SK-N-SH treated with all-trans-retinoic acid at 6 μM for 48 hours (cell line): ENCODE measurements around the gene HASPIN.

Source experiments
- ARNTL ChIP-seq: fragments of 450-650 bp; formaldehyde crosslinking; IDR thresholded peaks from 2 replicates; pipeline ENCODE4 v1.5.0; 2020; ENCODE audit warnings: low read depth, mild to moderate bottlenecking, moderate library complexity, borderline replicate concordance
- BACH2 ChIP-seq: fragments of 250-450 bp; sonication (Bioruptor Pico); IDR thresholded peaks from 2 replicates; pipeline ENCODE4 v1.9.0; 2021; ENCODE audit warnings: mild to moderate bottlenecking, borderline replicate concordance
- CSRNP3 ChIP-seq: fragments of 250-450 bp; sonication (Bioruptor Pico); IDR thresholded peaks from 2 replicates; pipeline ENCODE4 v1.5.1; 2021; ENCODE audit warnings: mild to moderate bottlenecking, moderate library complexity
- ESRRG ChIP-seq: fragments of 250-450 bp; sonication (Bioruptor Pico); IDR thresholded peaks from 2 replicates; pipeline ENCODE4 v1.6.1; 2021; ENCODE audit warnings: mild to moderate bottlenecking
- GLIS3 ChIP-seq: fragments of 250-450 bp; sonication (Bioruptor Pico); IDR thresholded peaks from 2 replicates; pipeline ENCODE4 v1.5.0; 2020; ENCODE audit warnings: mild to moderate bottlenecking, moderate library complexity
- PATZ1 ChIP-seq: fragments of 250-450 bp; sonication (Bioruptor Pico); IDR thresholded peaks from 2 replicates; pipeline ENCODE4 v1.8.0; 2020; ENCODE audit warnings: mild to moderate bottlenecking, moderate library complexity, borderline replicate concordance
- TSHZ2 ChIP-seq: fragments of 250-450 bp; sonication (Bioruptor Pico); IDR thresholded peaks from 2 replicates; pipeline ENCODE4 v1.5.0; 2020; ENCODE audit warnings: mild to moderate bottlenecking, moderate library complexity
- ZFP30 ChIP-seq: fragments of 450-650 bp; formaldehyde crosslinking; IDR thresholded peaks from 2 replicates; pipeline ENCODE4 v1.5.0; 2022; ENCODE audit warnings: mild to moderate bottlenecking, moderate library complexity
- ZNF70 ChIP-seq: fragments of 450-650 bp; formaldehyde crosslinking; IDR thresholded peaks from 2 replicates; pipeline ENCODE4 v1.5.0; 2020; ENCODE audit warnings: mild to moderate bottlenecking, moderate library complexity
- ZNF8 ChIP-seq: fragments of 450-650 bp; formaldehyde crosslinking; IDR thresholded peaks from 2 replicates; pipeline ENCODE4 v1.5.0; 2020; ENCODE audit warnings: mild to moderate bottlenecking, moderate library complexity

GRCh38 chr17:3691617-3692067, 32.1 kb upstream of the HASPIN start:
- TF ChIP-seq ZFP30 (CRISPR knock-in tag), result no peak
- TF ChIP-seq CSRNP3 (CRISPR knock-in tag), result no peak
- no peak for TF ChIP-seq ZNF70
- no peak for TF ChIP-seq ZNF8 (CRISPR knock-in tag)
- TF ChIP-seq BACH2 (CRISPR knock-in tag), result no peak
- no peak for TF ChIP-seq PATZ1 (CRISPR knock-in tag)
- no peak for TF ChIP-seq ARNTL
- TF ChIP-seq GLIS3, result no peak
- no peak for TF ChIP-seq ESRRG (CRISPR knock-in tag)
- TF ChIP-seq TSHZ2 (CRISPR knock-in tag), result no peak
